ENCODE measurements around the gene ARF5. TPM values are rescaled to one million over a fixed set of nuclear protein-coding genes. Genes with fewer than 3 reads are reported as not detected.

Gene ARF5
- total RNA-seq, 1 experiment from 2014 or later: 155 TPM

GRCh38 chr7:127589896-127590295 lies 1.7 kb downstream of the ARF5 start:
- TF ChIP-seq TCF7L2 (IDR thresholded peaks at IDR 0.05; ENCODE audit: low read depth, low read length) (no peak), REST (IDR thresholded peaks at IDR 0.05; ENCODE audit: insufficient read depth in 1 of 2, low read depth in 2 of 2, low read length in 1 of 2) (no peak), SIN3A (IDR thresholded peaks at IDR 0.05; ENCODE audit: borderline replicate concordance, insufficient read depth, low read depth, low read length) (no peak), POLR2AphosphoS5 (IDR thresholded peaks at IDR 0.05; ENCODE audit: low read depth, low read length) (no peak)
- TF ChIP-seq, protein P1, sequence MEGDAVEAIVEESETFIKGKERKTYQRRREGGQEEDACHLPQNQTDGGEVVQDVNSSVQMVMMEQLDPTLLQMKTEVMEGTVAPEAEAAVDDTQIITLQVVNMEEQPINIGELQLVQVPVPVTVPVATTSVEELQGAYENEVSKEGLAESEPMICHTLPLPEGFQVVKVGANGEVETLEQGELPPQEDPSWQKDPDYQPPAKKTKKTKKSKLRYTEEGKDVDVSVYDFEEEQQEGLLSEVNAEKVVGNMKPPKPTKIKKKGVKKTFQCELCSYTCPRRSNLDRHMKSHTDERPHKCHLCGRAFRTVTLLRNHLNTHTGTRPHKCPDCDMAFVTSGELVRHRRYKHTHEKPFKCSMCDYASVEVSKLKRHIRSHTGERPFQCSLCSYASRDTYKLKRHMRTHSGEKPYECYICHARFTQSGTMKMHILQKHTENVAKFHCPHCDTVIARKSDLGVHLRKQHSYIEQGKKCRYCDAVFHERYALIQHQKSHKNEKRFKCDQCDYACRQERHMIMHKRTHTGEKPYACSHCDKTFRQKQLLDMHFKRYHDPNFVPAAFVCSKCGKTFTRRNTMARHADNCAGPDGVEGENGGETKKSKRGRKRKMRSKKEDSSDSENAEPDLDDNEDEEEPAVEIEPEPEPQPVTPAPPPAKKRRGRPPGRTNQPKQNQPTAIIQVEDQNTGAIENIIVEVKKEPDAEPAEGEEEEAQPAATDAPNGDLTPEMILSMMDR (IDR thresholded peaks at IDR 0.05): no peak
- H3K9me3 ChIP-seq (ENCODE audit: control insufficient read depth, insufficient read depth, low read depth, low read length): no peaks in the 10 kb centered on the region
- intact Hi-C loops (cut with micrococcal nuclease; ENCODE audit: unreplicated experiment) (no loop called here), in situ Hi-C loops (cut with HindIII; ENCODE audit: low pct_unique_long_range_greater_than_20kb, low sequenced_read_pairs) (no loop called here)
- peaks cover 19% of the 10 kb centered on the region for H3K4me1 ChIP-seq (ENCODE audit: control insufficient read depth, insufficient read depth, low read length)
- ATAC-seq (no peak), DNase-seq (ENCODE audit: low read depth, low spot score) (no peak)
- peaks cover 1% of the 10 kb centered on the region; the same call in 1 of the 2 replicates for H3K36me3 ChIP-seq (ENCODE audit: control insufficient read depth, insufficient read depth, low read length)
- 0 out of 2 replicates have a peak overlapping the region, but pooled peaks have one; percentile 3 for H3K27ac ChIP-seq (ENCODE audit: low read length)
- CTCF ChIA-PET: no interaction called here
- no peaks in the 10 kb centered on the region for H3K27me3 ChIP-seq (ENCODE audit: control insufficient read depth, insufficient read depth, low read length)
- no TSS peak for BruUV-seq (replicated peaks)
- POLR2A ChIA-PET: no interaction called here
- no peak overlapping the region for H3K4me3 ChIP-seq (ENCODE audit: low read depth in 2 of 2, low read length in 2 of 2)

GRCh38 chr7:127591189-127591588 lies 3.0 kb downstream of the ARF5 start:
- no peak overlapping the region for H3K27ac ChIP-seq (ENCODE audit: low read length)
- intact Hi-C loops (cut with micrococcal nuclease; ENCODE audit: unreplicated experiment): no loop called here
- CTCF ChIA-PET: no interaction called here
- DNase-seq (ENCODE audit: low read depth, low spot score) (no peak), ATAC-seq (no peak)
- POLR2A ChIA-PET: interaction anchor here (0.7 kb wide), 1 partner anchor 75 kb away, joined by 3 read pairs; no protein-coding TSS in a partner anchor
- H3K9me3 ChIP-seq (ENCODE audit: control insufficient read depth, insufficient read depth, low read depth, low read length): no peaks in the 10 kb centered on the region
- no peaks in the 10 kb centered on the region; the same call in 1 of the 2 replicates for H3K36me3 ChIP-seq (ENCODE audit: control insufficient read depth, insufficient read depth, low read length)
- H3K27me3 ChIP-seq (ENCODE audit: control insufficient read depth, insufficient read depth, low read length): no peaks in the 10 kb centered on the region
- in situ Hi-C loops (cut with HindIII; ENCODE audit: low pct_unique_long_range_greater_than_20kb, low sequenced_read_pairs): no loop called here
- H3K4me1 ChIP-seq (ENCODE audit: control insufficient read depth, insufficient read depth, low read length): peaks cover 14% of the 10 kb centered on the region
- TF ChIP-seq TCF7L2 (IDR thresholded peaks at IDR 0.05; ENCODE audit: low read depth, low read length) (no peak), SIN3A (IDR thresholded peaks at IDR 0.05; ENCODE audit: borderline replicate concordance, insufficient read depth, low read depth, low read length) (no peak), POLR2AphosphoS5 (IDR thresholded peaks at IDR 0.05; ENCODE audit: low read depth, low read length) (no peak), REST (IDR thresholded peaks at IDR 0.05; ENCODE audit: insufficient read depth in 1 of 2, low read depth in 2 of 2, low read length in 1 of 2) (no peak)
- no peak overlapping the region for H3K4me3 ChIP-seq (ENCODE audit: low read depth in 2 of 2, low read length in 2 of 2)
- no TSS peak for BruUV-seq (replicated peaks)
